KG1 (cell line): ENCODE results near the gene SLC30A5.
"Not testable (repeated sequence)": the region's sequence is repeated elsewhere in the genome, so short reads cannot be mapped to it uniquely, and the experiment has no call there.

Experiments used
- DNase-seq: peaks from one replicate; lab custom pipeline; 2025; lab: John Stamatoyannopoulos, UW

The SLC30A5 gene

DNA sequence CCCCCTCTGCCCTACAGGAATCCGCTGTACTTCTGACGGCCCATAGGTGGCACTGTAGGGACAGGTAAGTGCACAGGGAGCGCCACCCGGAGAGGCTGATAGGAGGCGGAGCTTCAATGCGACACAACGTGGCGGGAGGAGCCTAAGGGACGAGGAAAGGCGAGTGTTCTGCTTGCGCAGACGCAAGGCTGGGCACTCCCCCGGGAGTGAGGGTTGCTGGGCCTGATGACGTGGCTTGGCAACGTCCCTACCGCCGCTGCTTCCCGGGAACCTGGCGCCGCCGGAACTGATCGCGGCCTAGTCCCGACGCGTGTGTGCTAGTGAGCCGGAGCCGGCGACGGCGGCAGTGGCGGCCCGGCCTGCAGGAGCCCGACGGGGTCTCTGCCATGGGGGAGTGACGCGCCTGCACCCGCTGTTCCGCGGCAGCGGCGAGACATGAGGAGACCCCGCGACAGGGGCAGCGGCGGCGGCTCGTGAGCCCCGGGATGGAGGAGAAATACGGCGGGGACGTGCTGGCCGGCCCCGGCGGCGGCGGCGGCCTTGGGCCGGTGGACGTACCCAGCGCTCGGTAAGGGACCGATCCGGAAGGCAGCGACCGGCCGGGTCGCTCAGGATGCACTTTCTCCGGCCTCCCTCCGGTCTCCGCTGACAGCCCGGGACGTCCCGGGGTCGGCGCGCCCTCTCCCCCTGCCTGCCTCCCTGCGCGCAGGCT, at the start of gene SLC30A5:
TSS of gene SLC30A5 (plus strand) at position 244 of the 712 bp plus-strand sequence. CDS start at position 486, 242 bp downstream.
- DNase-seq, result peak; percentile 98

DNA sequence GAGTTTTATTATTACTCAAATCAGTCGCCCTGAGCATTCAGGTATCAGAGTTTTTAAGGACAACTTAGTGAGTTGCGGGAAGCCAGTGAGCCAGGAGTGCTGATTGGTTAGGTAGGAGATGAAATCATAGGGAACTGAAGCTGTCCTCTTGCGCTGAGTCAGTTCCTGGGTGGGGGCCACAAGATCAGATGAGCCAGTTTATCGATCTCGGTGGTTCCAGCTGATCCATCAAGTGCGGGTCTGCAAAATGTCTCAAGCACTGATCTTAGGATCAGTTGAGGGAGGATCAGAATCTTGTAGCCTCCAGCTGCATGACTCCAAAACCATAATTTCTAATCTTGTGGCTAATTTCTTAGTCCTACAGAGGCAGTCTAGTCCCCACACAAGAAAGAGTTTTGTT, 48.6 kb upstream of the SLC30A5 start:
- DNase-seq, result not testable (repeated sequence)

- DNase-seq, result no peak
These were observed 47.3 kb upstream of the SLC30A5 start for GRCh38 chr5:69046375-69046957.

DNA sequence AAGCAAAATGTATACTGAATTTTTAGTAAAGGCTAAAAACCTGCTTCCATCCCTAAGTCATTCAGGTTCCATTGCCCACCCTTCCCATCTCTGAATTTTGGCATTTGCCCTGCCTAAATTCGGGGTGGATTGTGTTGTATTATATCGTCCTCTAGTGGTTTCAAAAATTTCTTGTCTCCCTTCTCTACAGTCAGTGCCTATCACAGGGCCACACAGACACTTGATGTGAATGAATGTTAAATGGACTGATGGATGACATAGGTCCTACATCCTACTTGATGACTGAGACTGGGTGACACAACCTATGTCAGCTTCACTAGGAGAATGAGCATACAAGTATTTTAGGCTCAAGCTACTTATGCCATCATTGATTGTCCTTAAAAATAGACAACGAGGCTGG, 45.6 kb upstream of the SLC30A5 start:
- no peak for DNase-seq

- no peak for DNase-seq
These were observed 44.7 kb upstream of the SLC30A5 start for GRCh38 chr5:69049151-69049550.

DNA sequence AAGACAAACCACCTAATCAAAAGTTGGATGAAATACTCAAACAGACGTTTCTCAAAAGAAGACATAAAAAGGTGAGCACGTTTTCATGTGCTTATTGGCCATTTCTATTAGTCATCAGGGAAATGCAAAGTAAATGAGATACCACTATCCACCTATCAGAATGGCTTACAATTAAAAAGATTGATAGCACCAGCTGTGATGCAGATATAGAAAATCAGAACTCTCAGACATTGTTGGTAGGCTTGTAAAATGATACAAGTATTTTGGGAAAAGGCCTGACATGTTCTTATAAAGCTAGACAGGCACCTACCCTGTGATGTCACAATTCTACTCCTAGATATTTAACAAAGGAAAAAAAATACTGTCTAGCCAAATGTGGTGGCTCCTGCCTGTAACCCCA, 44.0 kb upstream of the SLC30A5 start:
- no peak for DNase-seq

GRCh38 chr5:69050214-69050613, 43.6 kb upstream of the SLC30A5 start:
- DNase-seq, result no peak

DNA sequence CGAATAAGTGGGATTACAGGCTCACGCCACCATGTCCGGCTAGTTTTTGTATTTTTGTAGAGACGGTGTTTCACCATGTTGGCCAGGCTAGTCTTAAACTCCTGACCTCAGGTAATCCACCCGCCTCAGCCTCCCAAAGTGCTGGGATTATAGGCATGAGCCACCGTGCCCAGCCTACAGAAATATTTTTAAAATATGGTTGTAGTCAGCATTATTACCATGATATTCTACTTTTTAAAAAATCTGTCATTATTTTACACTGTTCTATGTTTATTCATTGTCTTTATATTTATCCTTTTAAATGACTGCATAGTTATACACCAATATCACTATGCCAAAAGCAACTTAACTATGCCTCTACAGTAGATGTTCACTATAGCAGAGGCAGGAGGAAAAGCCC, 41.6 kb upstream of the SLC30A5 start:
- no peak for DNase-seq

- no peak for DNase-seq
These were observed 18.9 kb upstream of the SLC30A5 start for GRCh38 chr5:69074664-69075521.

- no peak for DNase-seq
These were observed 18.2 kb upstream of the SLC30A5 start for GRCh38 chr5:69075522-69076179.

DNA sequence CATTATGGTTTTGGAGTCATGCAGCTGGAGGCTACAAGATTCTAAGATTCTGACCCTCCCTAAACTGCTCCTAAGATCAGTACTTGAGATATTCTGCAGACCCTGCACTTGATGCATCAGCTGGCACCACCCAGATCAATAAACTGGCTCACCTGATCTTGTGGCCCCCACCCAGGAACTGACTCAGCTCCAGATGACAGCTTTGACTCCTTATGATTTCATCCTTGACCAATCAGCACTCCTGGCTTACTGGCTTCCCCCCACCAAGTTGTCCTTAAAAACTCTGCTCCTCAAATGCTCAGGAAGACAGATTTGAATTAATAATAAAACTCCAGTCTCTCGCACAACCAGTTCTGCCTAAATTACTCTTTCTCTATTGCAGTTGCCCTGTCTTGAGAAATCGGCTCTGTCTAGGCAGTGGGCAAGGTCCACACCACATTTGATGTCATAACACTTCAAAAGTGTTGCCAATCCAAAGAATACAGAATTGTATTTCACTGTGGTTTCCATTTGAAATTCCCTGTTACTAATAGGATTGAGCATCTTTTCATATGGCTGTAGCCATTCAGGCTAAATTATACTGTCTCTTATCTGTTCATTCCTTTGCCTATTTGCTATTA, 14.8 kb upstream of the SLC30A5 start:
- no peak for DNase-seq

DNA sequence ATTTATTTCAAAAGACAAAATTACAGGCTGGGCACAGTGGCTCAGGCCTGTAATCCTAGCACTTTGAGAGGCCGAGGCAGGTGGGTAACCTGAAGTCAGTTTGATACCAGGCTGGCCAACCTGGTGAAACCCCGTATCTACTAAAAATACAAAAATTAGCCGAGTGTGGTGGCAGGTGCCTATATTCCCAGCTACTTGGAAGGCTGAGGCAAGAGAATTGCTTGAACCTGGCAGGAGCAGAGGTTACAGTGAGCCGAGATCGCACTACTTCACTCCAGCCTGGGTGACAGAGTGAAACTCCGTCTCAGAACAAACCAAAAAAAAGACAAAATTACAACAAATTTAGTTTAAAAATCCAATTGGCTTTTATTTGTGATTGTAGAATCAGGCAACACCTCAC, 14.3 kb upstream of the SLC30A5 start:
- DNase-seq, result no peak

GRCh38 chr5:69083412-69083811, 10.4 kb upstream of the SLC30A5 start:
- no peak for DNase-seq

GRCh38 chr5:69084195-69084594, 9.6 kb upstream of the SLC30A5 start:
- no peak for DNase-seq

GRCh38 chr5:69084903-69085302, 8.9 kb upstream of the SLC30A5 start:
- DNase-seq, result no peak

DNA sequence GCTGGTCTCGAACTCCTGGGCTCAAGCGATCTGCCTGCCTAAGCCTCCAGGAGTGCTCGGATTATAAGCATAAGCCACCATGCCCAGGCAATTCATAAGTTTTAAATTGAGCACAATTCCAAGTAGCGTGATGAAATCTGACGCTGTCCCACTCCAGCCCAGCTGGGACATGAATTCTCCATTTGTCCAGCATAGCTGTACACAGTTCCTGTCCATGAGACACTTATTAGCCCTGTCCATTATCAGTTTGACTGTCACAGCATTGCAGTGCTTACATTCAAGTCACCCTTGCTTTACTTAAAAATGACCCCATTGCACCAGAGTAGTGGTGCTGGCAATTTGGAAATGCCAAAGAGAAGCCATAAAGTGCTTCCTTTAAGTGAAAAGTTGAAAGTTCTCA, 7.6 kb upstream of the SLC30A5 start:
- DNase-seq, result no peak

- DNase-seq, result not testable (repeated sequence)
These were observed 5.8 kb upstream of the SLC30A5 start for GRCh38 chr5:69088006-69088405.

- DNase-seq, result no peak
These were observed 3.7 kb upstream of the SLC30A5 start for GRCh38 chr5:69090158-69090557.

- DNase-seq, result no peak
These were observed 2.0 kb upstream of the SLC30A5 start for GRCh38 chr5:69091771-69092170.

DNA sequence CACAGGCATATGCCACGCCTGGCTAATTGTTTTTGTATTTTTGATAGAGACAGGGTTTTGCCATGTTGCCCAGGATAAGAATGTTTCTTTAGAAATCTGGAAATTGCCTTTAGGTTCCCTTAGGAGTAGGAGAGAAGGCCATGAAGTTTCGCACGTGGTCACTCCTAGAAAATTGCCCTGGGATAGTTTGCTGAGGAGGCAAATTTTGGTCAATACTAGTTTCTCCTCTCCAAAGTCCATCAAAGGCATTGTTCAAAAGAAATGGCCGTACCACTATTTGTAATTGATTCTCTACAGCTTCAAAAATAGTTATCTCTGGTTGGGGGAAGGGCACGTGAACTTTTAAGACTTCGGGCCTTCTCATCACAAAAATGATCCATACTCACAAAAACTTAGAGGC, 845 bp upstream of the SLC30A5 start:
- DNase-seq, result no peak

DNA sequence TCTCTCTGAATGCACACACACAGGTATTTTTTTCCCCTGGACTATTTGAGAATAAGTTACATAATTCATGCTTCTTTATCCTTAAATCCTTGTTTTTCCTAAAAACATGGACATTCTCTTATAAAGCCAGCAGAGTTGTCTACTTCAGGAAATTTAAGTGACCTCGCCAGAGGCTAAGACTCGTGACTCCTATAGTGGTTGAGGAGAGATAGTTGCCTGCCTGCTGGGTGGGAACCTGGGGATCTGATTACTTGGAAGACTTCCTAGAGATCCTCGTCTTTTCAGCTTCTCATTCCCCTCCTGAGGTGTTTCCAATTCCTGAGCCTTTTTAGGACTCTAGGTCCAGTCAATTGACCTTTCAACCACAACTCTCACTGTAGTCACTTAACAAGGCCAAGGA, 5.5 kb downstream of the SLC30A5 start:
- no peak for DNase-seq

DNA sequence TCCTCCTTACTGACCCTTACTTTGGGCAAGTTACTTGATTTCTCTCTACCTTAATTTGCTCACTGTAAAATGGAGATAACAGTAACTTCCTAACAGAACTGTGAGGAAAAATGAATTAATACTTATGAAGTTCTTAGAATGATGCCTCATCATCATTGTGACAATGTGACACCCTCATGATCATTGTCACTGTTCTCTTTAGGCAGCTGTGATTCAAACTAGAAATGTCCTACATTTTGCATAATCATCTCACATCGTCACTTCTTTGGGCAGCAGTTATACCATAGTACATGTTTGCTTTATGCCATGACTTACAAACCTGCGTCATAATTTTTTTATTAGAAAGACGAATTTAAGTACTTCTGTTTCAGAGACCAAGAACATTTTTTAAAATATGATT, 9.7 kb downstream of the SLC30A5 start:
- no peak for DNase-seq
